Endothelial cell of umbilical vein (primary cell): ENCODE measurements around the gene BRPF1. TPM values are rescaled to one million over a fixed set of nuclear protein-coding genes. Genes with fewer than 3 reads are reported as not detected.

Experiments used
- Bru-seq: library from RNA; stranded (reverse); fragments of 400-500 nt; gene quantifications from one replicate; lab custom pipeline; 2021; lab: Mats Ljungman, UMichigan
- BruChase-seq, 2 experiments: library from RNA; stranded (reverse); fragments of 400-500 nt; gene quantifications; one replicate each; lab custom pipeline; 2021; lab: Mats Ljungman, UMichigan
- BruUV-seq: library from RNA; stranded (reverse); fragments of 400-500 nt; replicated peaks from 2 replicates; lab custom pipeline; 2021; lab: Mats Ljungman, UMichigan
- CTCF ChIA-PET: fragments of 300-600, 350-600 bp; sonication (Branson Sonifier 250); formaldehyde crosslinking; loops from one replicate; lab custom pipeline; 2021; ENCODE audit warnings: antibody characterized with exemption, inconsistent platforms; lab: Charles Lee
- POLR2A ChIA-PET: fragments of 300-600, 350-600 bp; sonication (Branson Sonifier 250); formaldehyde crosslinking; loops from one replicate; lab custom pipeline; 2021; ENCODE audit warnings: antibody characterized with exemption, inconsistent platforms; lab: Charles Lee
- DNase-seq: peaks from one replicate; pipeline ENCODE4 v3.0.0-alpha.2; 2011; ENCODE audit warnings: low read depth, low spot score
- FAIRE-seq: peaks from 2 replicates; lab custom pipeline; 2011; peaks lifted over from hg19 to GRCh38; lab: Jason Lieb, UNC
- H2AFZ ChIP-seq: 2 replicates; pipeline ENCODE4 v1.6.0; 2012; ENCODE audit warnings: low read depth, low read length, control low read depth, inconsistent platforms
- H3K27ac ChIP-seq: 2 replicates; pipeline ENCODE4 v1.5.1; 2011; ENCODE audit warnings: low read depth, mild to moderate bottlenecking, control low read depth, low read length, moderate library complexity; ENCODE audit not compliant: insufficient read depth
- H3K27me3 ChIP-seq, 2 experiments: 2 replicates each; pipeline versions ENCODE4 v1.6.0 to v1.6.1; 2011; ENCODE audit warnings: low read length in 2 of 2, mixed read lengths in 1 of 2; ENCODE audit not compliant: control insufficient read depth in 2 of 2, insufficient read depth in 2 of 2
- H3K36me3 ChIP-seq, 2 experiments: 2 replicates in 1 of 2; 3 replicates in 1 of 2; pipeline ENCODE4 v1.5.1; 2011; ENCODE audit warnings: low read length in 2 of 2, mild to moderate bottlenecking in 1 of 2, moderate library complexity in 1 of 2; ENCODE audit not compliant: control insufficient read depth in 2 of 2, insufficient read depth in 2 of 2; ENCODE audit errors: extremely low read depth in 1 of 2
- H3K4me1 ChIP-seq: 3 replicates; pipeline ENCODE4 v1.5.1; 2011; ENCODE audit warnings: mild to moderate bottlenecking, low read length; ENCODE audit not compliant: control insufficient read depth, insufficient read depth; ENCODE audit errors: extremely low read depth
- H3K4me2 ChIP-seq: 2 replicates; pipeline ENCODE4 v1.6.1; 2011; ENCODE audit warnings: low read length, control low read depth, mixed read lengths; ENCODE audit not compliant: insufficient read depth
- H3K4me3 ChIP-seq, 3 experiments: fragments of 200-600 bp in 1 of 3; sonication (generic), shearing (Covaris generic) in 1 of 3; replicated peaks in 1 of 3; 2 replicates each; pipeline ENCODE4 v1.5.1; 2011 to 2016; ENCODE audit warnings: control low read depth in 3 of 3, low read length in 3 of 3, mild to moderate bottlenecking in 2 of 3, inconsistent platforms in 1 of 3, low read depth in 1 of 3, moderate library complexity in 1 of 3; ENCODE audit not compliant: insufficient read depth in 1 of 3
- H3K79me2 ChIP-seq: 2 replicates; pipeline ENCODE4 v1.6.0; 2012; ENCODE audit warnings: low read length, inconsistent platforms; ENCODE audit not compliant: control insufficient read depth, insufficient read depth
- H3K9ac ChIP-seq: replicated peaks from 2 replicates; pipeline ENCODE3; 2011; ENCODE audit warnings: low read length, control low read depth; ENCODE audit not compliant: insufficient read depth; ENCODE audit errors: extremely low read depth
- H3K9me1 ChIP-seq: replicated peaks from 3 replicates; pipeline ENCODE4 v1.6.0; 2011; ENCODE audit warnings: mild to moderate bottlenecking, low read length; ENCODE audit not compliant: control insufficient read depth, insufficient read depth; ENCODE audit errors: extremely low read depth
- H3K9me3 ChIP-seq: replicated peaks from 2 replicates; pipeline ENCODE4 v1.5.1; 2012; ENCODE audit warnings: low read length, inconsistent platforms; ENCODE audit not compliant: control insufficient read depth, insufficient read depth
- H4K20me1 ChIP-seq: replicated peaks from 2 replicates; pipeline ENCODE3; 2011; ENCODE audit warnings: mild to moderate bottlenecking, low read length; ENCODE audit not compliant: control insufficient read depth, insufficient read depth; ENCODE audit errors: extremely low read depth
- CTCF ChIP-seq, 2 donors: IDR thresholded peaks; 1 replicate in 1 of 2; 2 replicates in 1 of 2; pipeline ENCODE4 v1.5.1; 2011; ENCODE audit warnings: low read length in 2 of 2, mild to moderate bottlenecking in 2 of 2, moderate library complexity in 2 of 2, control low read depth in 1 of 2, inconsistent platforms in 1 of 2, low read depth in 1 of 2; ENCODE audit not compliant: insufficient read depth in 1 of 2; ENCODE audit errors: extremely low read depth in 1 of 2
- EZH2 ChIP-seq: IDR thresholded peaks from 2 replicates; pipeline ENCODE4 v1.6.1; 2012; ENCODE audit warnings: borderline replicate concordance, low read depth, mild to moderate bottlenecking, moderate library complexity, low read length, inconsistent platforms; ENCODE audit not compliant: severe bottlenecking
- FOS ChIP-seq: IDR thresholded peaks from 2 replicates; pipeline ENCODE4 v1.6.1; 2011; ENCODE audit warnings: mild to moderate bottlenecking, low read length, moderate library complexity, borderline replicate concordance; ENCODE audit not compliant: insufficient read depth
- GATA2 ChIP-seq: IDR thresholded peaks from 2 replicates; pipeline ENCODE4 v1.7.0; 2011; ENCODE audit warnings: low read depth, mild to moderate bottlenecking, moderate library complexity, mixed read lengths, low read length; ENCODE audit not compliant: insufficient read length, insufficient read depth
- JUN ChIP-seq: IDR thresholded peaks from 2 replicates; pipeline ENCODE4 v1.6.1; 2011; ENCODE audit warnings: borderline replicate concordance, low read depth; ENCODE audit not compliant: insufficient read length, insufficient read depth
- MAX ChIP-seq: IDR thresholded peaks from 2 replicates; pipeline ENCODE4 v1.6.1; 2011; ENCODE audit not compliant: insufficient read depth, insufficient read length
- MYC ChIP-seq: IDR thresholded peaks from one replicate; pipeline ENCODE4 v1.6.1; 2011; ENCODE audit warnings: mild to moderate bottlenecking, low read depth, low read length
- POLR2A ChIP-seq: IDR thresholded peaks from 2 replicates; pipeline ENCODE4 v1.6.1; 2012; ENCODE audit warnings: low read depth, mild to moderate bottlenecking, control low read depth, low read length
- POLR2AphosphoS5 ChIP-seq: IDR thresholded peaks from 2 replicates; pipeline ENCODE4 v1.6.1; 2012; ENCODE audit warnings: low read depth, mild to moderate bottlenecking, control low read depth, low read length, moderate library complexity; ENCODE audit not compliant: insufficient read depth
- dilution Hi-C: fragments of 300-500 bp; cut with MboI; formaldehyde crosslinking; loops from one replicate; pipeline ENCODE4 v1.15.0; 2019; ENCODE audit warnings: low sequenced_read_pairs; ENCODE audit not compliant: extremely low pct_ligation_motif_present
- intact Hi-C: fragments of 100-400 bp; cut with micrococcal nuclease; formaldehyde crosslinking; loops from one replicate; pipeline ENCODE4 v1.10.0; 2022
- long read RNA-seq: library from polyadenylated mRNA; stranded (forward); transcript quantifications from one replicate; pipeline ENCODE4 v2.0.0, GENCODE V29; 2021
- polyA minus RNA-seq, 3 experiments: library from RNA; depleted of rRNA, polyadenylated mRNA; stranded (reverse); fragments of >200 nt; gene quantifications; 1 replicate in 1 of 3; 2 replicates in 2 of 3; pipeline ENCODE4 v1.2.3, GENCODE V29; 2011
- polyA plus RNA-seq, 4 experiments: library from polyadenylated mRNA; depleted of rRNA in 3 of 4; stranded (reverse) in 3 of 4; unstranded in 1 of 4; fragments of >200 nt; gene quantifications; 2 replicates each; pipeline versions ENCODE4 v1.2.1 to v1.2.3, GENCODE V29; 2011 to 2012; ENCODE audit warnings: missing spikeins in 1 of 4
- total RNA-seq: library from RNA; stranded (reverse); gene quantifications from 2 replicates; pipeline ENCODE4 v1.2.3, GENCODE V29; 2021

The BRPF1 gene
- total RNA-seq (23.2 and 26.2 TPM in 2 replicates), polyA plus RNA-seq (12.5 and 13.8 TPM in 2 replicates), polyA minus RNA-seq (18.6 and 18.7 TPM in 2 replicates), Bru-seq, nascent RNA (percentile 78 among the genes with signal in this experiment), BruChase-seq, experiment 1, labeled RNA remaining after a 6-hour chase (percentile 73 among the genes with signal in this experiment), BruChase-seq, experiment 2, labeled RNA remaining after a 2-hour chase (percentile 81 among the genes with signal in this experiment)
- 12.4 and 13.7 TPM in 2 replicates for polyA plus RNA-seq (2011; cell fraction: cytosol; rRNA removed)
- 34.9 and 37.8 TPM in 2 replicates for polyA plus RNA-seq (2011; cell fraction: nucleus; rRNA removed)
- 12.4 and 13.5 TPM in 2 replicates for polyA plus RNA-seq (2012)
- 13.8 TPM for polyA minus RNA-seq (2011; cell fraction: cytosol; rRNA and poly(A)+ RNA removed)
- polyA minus RNA-seq (2011; cell fraction: nucleus; rRNA and poly(A)+ RNA removed), result 15.6 and 22.6 TPM in 2 replicates
- long read RNA-seq, full-length matches to known transcripts, result 3 of 30 reads
- long read RNA-seq, partial matches to known transcripts, result 15 of 30 reads
- long read RNA-seq, other reads (novel, unspliced or antisense), result 12 of 30 reads

- BruUV-seq, result TSS peak; percentile 67
- peaks cover 0 to under 1% of the 10 kb centered on the region in 2 experiments for H3K27me3 ChIP-seq
- FAIRE-seq (peak; percentile 99), DNase-seq (peak; percentile 99)
- TF ChIP-seq MYC (peak; percentile 17), JUN (no peak), FOS (no peak), GATA2 (no peak), EZH2 (no peak), MAX (peak; percentile 2), CTCF (IDR thresholded peaks at IDR 0.05; ENCODE audit: extremely low read depth in 1 of 2, insufficient read depth in 1 of 2, low read depth in 1 of 2, low read length in 2 of 2) (no peak), POLR2A (no peak), POLR2AphosphoS5 (peak; percentile 77)
- peak within 1 kb of the TSS; percentile 100 for H3K27ac ChIP-seq
- peak within 1 kb of the TSS; percentile 75 to 90 (median 86) for H3K4me3 ChIP-seq
- no peaks in the 10 kb centered on the region for H3K9me3 ChIP-seq
- peak within 1 kb of the TSS; percentile 100 for H3K9ac ChIP-seq
- H4K20me1 ChIP-seq, result peaks cover 4% of the 10 kb centered on the region
- dilution Hi-C loops (no loop called here), intact Hi-C loops (loop anchor here (1.0 to 2.0 kb wide), 9 partner anchors 15 to 335 kb away; partner anchors contain the start of genes CAMK1, MTMR14, OGG1 and SETD5)
- no peaks in the 10 kb centered on the region for H3K9me1 ChIP-seq
- ChIA-PET CTCF (interaction anchor here (0.9 to 4.5 kb wide), 6 partner anchors 11 to 335 kb away, joined by 3 to 27 read pairs (median 4); partner anchors contain the start of gene OGG1), POLR2A (interaction anchor here (0.7 to 1.9 kb wide), 2 partner anchors 11 to 18 kb away, joined by 3 to 7 read pairs; partner anchors contain the start of gene OGG1)
- H3K4me2 ChIP-seq, result peak within 1 kb of the TSS; percentile 94
- H3K79me2 ChIP-seq, result peaks cover 34% of the 10 kb centered on the region
- H2AFZ ChIP-seq, result peak within 1 kb of the TSS; percentile 97
- H3K36me3 ChIP-seq, result peaks cover 3 to 16% of the 10 kb centered on the region in 2 experiments
- peaks cover 16% of the 10 kb centered on the region for H3K4me1 ChIP-seq
Observed at GRCh38 chr3:9731206-9732079, at the start of gene BRPF1. BRPF1 (plus strand) TSS chr3:9731735; CDS start chr3:9734141, 2,406 bp downstream.
